Neuron (in vitro differentiated cells): ENCODE data around the gene SLC16A1.
"Not testable (repeated sequence)": the region's sequence is repeated elsewhere in the genome, so short reads cannot be mapped to it uniquely, and the experiment has no call there.

Experiments used
- H2AFZ ChIP-seq: one replicate; pipeline ENCODE4 v1.6.1; 2013; ENCODE audit warnings: low read depth, mild to moderate bottlenecking, inconsistent platforms, low read length, moderate library complexity
- H3K27me3 ChIP-seq: one replicate; pipeline ENCODE4 v1.6.1; 2013; ENCODE audit warnings: low read length; ENCODE audit not compliant: insufficient read depth
- H3K36me3 ChIP-seq: one replicate; pipeline ENCODE4 v1.6.1; 2013; ENCODE audit warnings: low read length; ENCODE audit not compliant: insufficient read depth
- H3K4me1 ChIP-seq: one replicate; pipeline ENCODE4 v1.6.1; 2013; ENCODE audit warnings: low read length; ENCODE audit not compliant: insufficient read depth
- H3K4me3 ChIP-seq: 2 replicates; pipeline ENCODE4 v1.5.1; 2013; ENCODE audit warnings: mild to moderate bottlenecking, low read length, moderate library complexity
- H3K9me3 ChIP-seq: one replicate; pipeline ENCODE4 v1.6.1; 2013; ENCODE audit warnings: low read length

Gene SLC16A1

GRCh38 chr1:112983537-112984131 is 27.6 kb upstream of the SLC16A1 start:
- no peaks in the 10 kb centered on the region for H3K36me3 ChIP-seq
- no peaks in the 10 kb centered on the region for H3K4me1 ChIP-seq
- no peaks in the 10 kb centered on the region for H3K27me3 ChIP-seq
- H3K4me3 ChIP-seq: no peak overlapping the region
- H2AFZ ChIP-seq: no peak overlapping the region
- H3K9me3 ChIP-seq: no peaks in the 10 kb centered on the region

- H3K4me1 ChIP-seq: no peaks in the 10 kb centered on the region
- H2AFZ ChIP-seq: no peak overlapping the region
- no peak overlapping the region for H3K4me3 ChIP-seq
- H3K27me3 ChIP-seq: no peaks in the 10 kb centered on the region
- H3K9me3 ChIP-seq: no peaks in the 10 kb centered on the region
- H3K36me3 ChIP-seq: no peaks in the 10 kb centered on the region
Measured at GRCh38 chr1:112982853-112983536, 27.0 kb upstream of the SLC16A1 start.

- H3K4me3 ChIP-seq: no peak overlapping the region
- no peak overlapping the region for H2AFZ ChIP-seq
- no peaks in the 10 kb centered on the region for H3K4me1 ChIP-seq
- no peaks in the 10 kb centered on the region for H3K36me3 ChIP-seq
- H3K27me3 ChIP-seq: no peaks in the 10 kb centered on the region
- H3K9me3 ChIP-seq: no peaks in the 10 kb centered on the region
Measured at GRCh38 chr1:112982328-112982727, 26.3 kb upstream of the SLC16A1 start.

- H3K4me3 ChIP-seq, H3K4me1 ChIP-seq, H3K9me3 ChIP-seq, H3K36me3 ChIP-seq, H2AFZ ChIP-seq, H3K27me3 ChIP-seq: not testable (repeated sequence)
Measured at GRCh38 chr1:112981834-112982233, 25.8 kb upstream of the SLC16A1 start.

- H3K4me1 ChIP-seq: no peaks in the 10 kb centered on the region
- no peaks in the 10 kb centered on the region for H3K36me3 ChIP-seq
- H3K27me3 ChIP-seq: no peaks in the 10 kb centered on the region
- H3K4me3 ChIP-seq: no peak overlapping the region
- no peak overlapping the region for H2AFZ ChIP-seq
- no peaks in the 10 kb centered on the region for H3K9me3 ChIP-seq
Measured at GRCh38 chr1:112981426-112981825, 25.4 kb upstream of the SLC16A1 start.

- Histone ChIP-seq H3K9me3 (peaks cover 2% of the 10 kb centered on the region), H3K36me3 (no peaks in the 10 kb centered on the region), H3K4me1 (no peaks in the 10 kb centered on the region), H2AFZ (no peak overlapping the region), H3K4me3 (no peak overlapping the region), H3K27me3 (no peaks in the 10 kb centered on the region)
Measured at GRCh38 chr1:112975336-112975735, 19.3 kb upstream of the SLC16A1 start.

GRCh38 chr1:112974646-112975045 is 18.6 kb upstream of the SLC16A1 start:
- Histone ChIP-seq H2AFZ (no peak overlapping the region), H3K4me3 (no peak overlapping the region), H3K27me3 (no peaks in the 10 kb centered on the region), H3K36me3 (no peaks in the 10 kb centered on the region), H3K4me1 (no peaks in the 10 kb centered on the region), H3K9me3 (peaks cover 2% of the 10 kb centered on the region)

GRCh38 chr1:112973788-112974187 is 17.8 kb upstream of the SLC16A1 start:
- Histone ChIP-seq H3K27me3 (no peaks in the 10 kb centered on the region), H3K36me3 (peaks cover 1% of the 10 kb centered on the region), H3K4me3 (no peak overlapping the region), H3K4me1 (no peaks in the 10 kb centered on the region), H3K9me3 (peaks cover 2% of the 10 kb centered on the region), H2AFZ (no peak overlapping the region)

GRCh38 chr1:112971006-112971405 is 15.0 kb upstream of the SLC16A1 start:
- peaks cover 2% of the 10 kb centered on the region for H3K9me3 ChIP-seq
- H3K27me3 ChIP-seq: no peaks in the 10 kb centered on the region
- peaks cover 21% of the 10 kb centered on the region for H3K36me3 ChIP-seq
- no peak overlapping the region for H2AFZ ChIP-seq
- H3K4me3 ChIP-seq: no peak overlapping the region
- H3K4me1 ChIP-seq: no peaks in the 10 kb centered on the region

- Histone ChIP-seq H2AFZ (no peak overlapping the region), H3K4me1 (no peaks in the 10 kb centered on the region), H3K4me3 (no peak overlapping the region), H3K27me3 (no peaks in the 10 kb centered on the region), H3K9me3 (peaks cover 2% of the 10 kb centered on the region), H3K36me3 (peaks cover 46% of the 10 kb centered on the region)
Measured at GRCh38 chr1:112964347-112964746, 8.4 kb upstream of the SLC16A1 start.

- H3K4me1 ChIP-seq: peaks cover 12% of the 10 kb centered on the region
- peaks cover 25% of the 10 kb centered on the region for H3K36me3 ChIP-seq
- no peak overlapping the region for H3K4me3 ChIP-seq
- peaks cover 2% of the 10 kb centered on the region for H3K9me3 ChIP-seq
- H2AFZ ChIP-seq: no peak overlapping the region
- no peaks in the 10 kb centered on the region for H3K27me3 ChIP-seq
Measured at GRCh38 chr1:112961072-112961471, 5.1 kb upstream of the SLC16A1 start.

- H3K9me3 ChIP-seq: peaks cover 2% of the 10 kb centered on the region
- H3K4me1 ChIP-seq: peaks cover 12% of the 10 kb centered on the region
- no peak overlapping the region for H3K4me3 ChIP-seq
- peaks cover 23% of the 10 kb centered on the region for H3K36me3 ChIP-seq
- no peak overlapping the region for H2AFZ ChIP-seq
- no peaks in the 10 kb centered on the region for H3K27me3 ChIP-seq
Measured at GRCh38 chr1:112960384-112960783, 4.4 kb upstream of the SLC16A1 start.

GRCh38 chr1:112958236-112958635 is 2.2 kb upstream of the SLC16A1 start:
- not testable (repeated sequence) for H2AFZ ChIP-seq, H3K9me3 ChIP-seq, H3K4me3 ChIP-seq, H3K27me3 ChIP-seq
- Histone ChIP-seq H3K4me1 (peaks cover 22% of the 10 kb centered on the region), H3K36me3 (peaks cover 15% of the 10 kb centered on the region)
